IMR-90 (cell line): ENCODE results near the gene SLC38A8. TPM values are rescaled to one million over a fixed set of nuclear protein-coding genes. Genes with fewer than 3 reads are reported as not detected.

ENCODE experiments used
- ATAC-seq: fragments of 200-7000 bp; cut with Tn5 transposase; 2 replicates; pipeline ENCODE4 v1.9.1; 2020; ENCODE audit warnings: low read depth, mild to moderate bottlenecking, moderate library complexity
- BruUV-seq: library from RNA; stranded (reverse); fragments of 400-500 nt; replicated peaks from 2 replicates; lab custom pipeline; 2021; lab: Mats Ljungman, UMichigan
- CTCF ChIA-PET: fragments of 300-600 bp; formaldehyde crosslinking; extraction: SDS; loops from one replicate; lab custom pipeline; 2021; ENCODE audit warnings: antibody characterized with exemption; lab: Yijun Ruan, JAX
- POLR2A ChIA-PET: fragments of 300-600 bp; sonication (Branson Sonifier 250); formaldehyde crosslinking; loops from one replicate; lab custom pipeline; 2022; ENCODE audit warnings: antibody characterized with exemption; ENCODE audit not compliant: unreplicated experiment; lab: Charles Lee
- DNase-seq: peaks from one replicate; pipeline ENCODE4 v3.0.0; 2013
- H2AFZ ChIP-seq: replicated peaks from 2 replicates; pipeline ENCODE3; 2013; ENCODE audit warnings: low read length, mild to moderate bottlenecking; ENCODE audit not compliant: poor library complexity
- H2AK5ac ChIP-seq: 2 replicates; pipeline ENCODE4 v1.6.1; 2013; ENCODE audit warnings: low read depth, low read length, inconsistent platforms
- H2AK9ac ChIP-seq: replicated peaks from 2 replicates; pipeline ENCODE3; 2013; ENCODE audit warnings: mild to moderate bottlenecking, low read depth, low read length, moderate library complexity; ENCODE audit not compliant: poor library complexity
- H2BK120ac ChIP-seq: 2 replicates; pipeline ENCODE4 v1.6.1; 2013; ENCODE audit warnings: low read depth, low read length, inconsistent platforms
- H2BK15ac ChIP-seq: 3 replicates; pipeline ENCODE4 v1.6.1; 2013; ENCODE audit warnings: low read depth, low read length, inconsistent platforms
- H2BK20ac ChIP-seq: 2 replicates; pipeline ENCODE4 v1.6.1; 2013; ENCODE audit warnings: low read depth, mild to moderate bottlenecking, inconsistent platforms, low read length, moderate library complexity
- H2BK5ac ChIP-seq: 2 replicates; pipeline ENCODE4 v1.6.1; 2013; ENCODE audit warnings: mild to moderate bottlenecking, low read depth, low read length, inconsistent platforms; ENCODE audit not compliant: poor library complexity, severe bottlenecking
- H3K14ac ChIP-seq: replicated peaks from 2 replicates; pipeline ENCODE4 v1.6.1; 2013; ENCODE audit warnings: low read depth, low read length, inconsistent platforms
- H3K18ac ChIP-seq: 2 replicates; pipeline ENCODE4 v1.6.1; 2013; ENCODE audit warnings: low read depth, low read length, control low read depth
- H3K23ac ChIP-seq: 2 replicates; pipeline ENCODE4 v1.6.1; 2013; ENCODE audit warnings: low read depth, low read length, inconsistent platforms
- H3K27ac ChIP-seq: 2 replicates; pipeline ENCODE4 v1.5.1; 2013; ENCODE audit warnings: mild to moderate bottlenecking, control low read depth, low read length; ENCODE audit not compliant: insufficient read depth
- H3K27me3 ChIP-seq: 2 replicates; pipeline ENCODE4 v1.6.1; 2013; ENCODE audit warnings: low read length; ENCODE audit not compliant: control insufficient read depth, insufficient read depth
- H3K36me3 ChIP-seq: 2 replicates; pipeline ENCODE4 v1.6.1; 2013; ENCODE audit warnings: low read length, mixed read lengths; ENCODE audit not compliant: control insufficient read depth, insufficient read depth
- H3K4ac ChIP-seq: 2 replicates; pipeline ENCODE4 v1.6.1; 2013; ENCODE audit warnings: low read depth, low read length, inconsistent platforms
- H3K4me1 ChIP-seq: 2 replicates; pipeline ENCODE4 v1.6.1; 2013; ENCODE audit warnings: low read length, mixed read lengths; ENCODE audit not compliant: control insufficient read depth, insufficient read depth
- H3K4me2 ChIP-seq: 2 replicates; pipeline ENCODE4 v1.6.1; 2013; ENCODE audit warnings: low read depth, mild to moderate bottlenecking, control low read depth, low read length, moderate library complexity
- H3K4me3 ChIP-seq: 2 replicates; pipeline ENCODE4 v1.5.1; 2013; ENCODE audit warnings: low read depth, mild to moderate bottlenecking, control low read depth, low read length, moderate library complexity; ENCODE audit not compliant: insufficient read depth
- H3K56ac ChIP-seq: 2 replicates; pipeline ENCODE4 v1.6.1; 2013; ENCODE audit warnings: low read length, inconsistent platforms; ENCODE audit not compliant: insufficient read depth; ENCODE audit errors: extremely low read depth
- H3K79me1 ChIP-seq, 2 experiments: 2 replicates each; pipeline ENCODE4 v1.6.1; 2013; ENCODE audit warnings: low read length in 2 of 2, inconsistent platforms in 1 of 2, low read depth in 1 of 2
- H3K9ac ChIP-seq: 2 replicates; pipeline ENCODE4 v1.6.1; 2013; ENCODE audit warnings: low read depth, low read length, control low read depth
- H3K9me1 ChIP-seq: 2 replicates; pipeline ENCODE4 v1.6.1; 2013; ENCODE audit warnings: low read length, inconsistent platforms; ENCODE audit not compliant: insufficient read depth
- H3K9me3 ChIP-seq: 2 replicates; pipeline ENCODE4 v1.6.1; 2013; ENCODE audit warnings: low read length; ENCODE audit not compliant: control insufficient read depth, insufficient read depth
- H4K20me1 ChIP-seq: 2 replicates; pipeline ENCODE4 v1.6.1; 2013; ENCODE audit warnings: low read length, inconsistent platforms; ENCODE audit not compliant: insufficient read depth
- H4K5ac ChIP-seq: 2 replicates; pipeline ENCODE4 v1.6.1; 2013; ENCODE audit warnings: mild to moderate bottlenecking, low read depth, low read length, control low read depth
- H4K8ac ChIP-seq, 2 experiments: 2 replicates each; pipeline ENCODE4 v1.6.1; 2013; ENCODE audit warnings: low read depth in 2 of 2, low read length in 2 of 2, control low read depth in 1 of 2, inconsistent platforms in 1 of 2
- H4K91ac ChIP-seq: 2 replicates; pipeline ENCODE4 v1.6.1; 2013; ENCODE audit warnings: low read depth, low read length, inconsistent platforms; ENCODE audit not compliant: insufficient read depth
- BHLHE40 ChIP-seq: fragments of 150-350 bp; IDR thresholded peaks from 2 replicates; pipeline ENCODE4 v1.6.1; 2016; ENCODE audit warnings: mild to moderate bottlenecking, low read depth, low read length
- CEBPB ChIP-seq: IDR thresholded peaks from 2 replicates; pipeline ENCODE4 v1.6.1; 2012; ENCODE audit warnings: low read depth, low read length, improper control_type of control experiment
- CHD1 ChIP-seq: IDR thresholded peaks from 2 replicates; pipeline ENCODE4 v1.6.1; 2012; ENCODE audit warnings: low read depth, low read length, improper control_type of control experiment
- CTCF ChIP-seq: conservative IDR thresholded peaks from 2 replicates; pipeline ENCODE4 v1.5.1; 2012; ENCODE audit warnings: mild to moderate bottlenecking, low read depth, low read length, improper control_type of control experiment
- ELK1 ChIP-seq: fragments of 150-350 bp; IDR thresholded peaks from 2 replicates; pipeline ENCODE4 v1.6.1; 2016; ENCODE audit warnings: low read depth, mild to moderate bottlenecking, low read length, moderate library complexity, borderline replicate concordance
- FOS ChIP-seq: fragments of 150-350 bp; IDR thresholded peaks from 2 replicates; pipeline ENCODE4 v1.6.1; 2016; ENCODE audit warnings: low read depth, low read length
- MAFK ChIP-seq: IDR thresholded peaks from 2 replicates; pipeline ENCODE4 v1.6.1; 2012; ENCODE audit warnings: low read depth, low read length, improper control_type of control experiment
- MAZ ChIP-seq: IDR thresholded peaks from 2 replicates; pipeline ENCODE4 v1.6.1; 2012; ENCODE audit warnings: low read depth, mild to moderate bottlenecking, low read length, improper control_type of control experiment, moderate library complexity, borderline replicate concordance
- MXI1 ChIP-seq: IDR thresholded peaks from 2 replicates; pipeline ENCODE4 v1.6.1; 2012; ENCODE audit warnings: low read depth, mild to moderate bottlenecking, low read length, moderate library complexity, borderline replicate concordance
- NFE2L2 ChIP-seq: fragments of 150-350 bp; IDR thresholded peaks from 2 replicates; pipeline ENCODE4 v1.6.1; 2016; ENCODE audit warnings: low read depth, mild to moderate bottlenecking, low read length
- POLR2A ChIP-seq: IDR thresholded peaks from 2 replicates; pipeline ENCODE4 v1.6.1; 2012; ENCODE audit warnings: mild to moderate bottlenecking, low read depth, low read length
- RAD21 ChIP-seq: IDR thresholded peaks from 2 replicates; pipeline ENCODE4 v1.6.1; 2012; ENCODE audit warnings: low read length, improper control_type of control experiment
- RCOR1 ChIP-seq: IDR thresholded peaks from 2 replicates; pipeline ENCODE4 v1.6.1; 2012; ENCODE audit warnings: mild to moderate bottlenecking, low read length, improper control_type of control experiment; ENCODE audit not compliant: insufficient replicate concordance
- RFX5 ChIP-seq: IDR thresholded peaks from 2 replicates; pipeline ENCODE4 v1.8.0; 2012; ENCODE audit warnings: low read depth, mild to moderate bottlenecking, low read length, moderate library complexity
- SMC3 ChIP-seq: fragments of 150-350 bp; IDR thresholded peaks from 2 replicates; pipeline ENCODE4 v1.6.1; 2016; ENCODE audit warnings: low read depth, mild to moderate bottlenecking, antibody characterized with exemption, low read length, moderate library complexity
- USF2 ChIP-seq: fragments of 150-350 bp; IDR thresholded peaks from 2 replicates; pipeline ENCODE4 v1.6.1; 2017; ENCODE audit warnings: mild to moderate bottlenecking, antibody characterized with exemption, low read length, low read depth
- WGBS, 2 experiments: methylation state at CpG; one replicate each; pipeline versions ENCODE4 v1.1.5 to v1.1.7; 2013; ENCODE audit warnings: missing lambda C conversion rate in 2 of 2; ENCODE audit not compliant: insufficient read length in 1 of 2; ENCODE audit errors: extremely low coverage in 2 of 2; 5-methylcytosine and 5-hydroxymethylcytosine counted together
- dilution Hi-C: fragments of 300-500 bp; cut with HindIII; formaldehyde crosslinking; loops from one replicate; pipeline ENCODE4 v1.14.3; 2018; ENCODE audit warnings: low sequenced_read_pairs; ENCODE audit not compliant: unreplicated experiment
- in situ Hi-C: fragments of 300-500 bp; cut with MboI; formaldehyde crosslinking; loops from 3 replicates; pipeline ENCODE4 v1.14.3; 2019; ENCODE audit warnings: low sequenced_read_pairs, inconsistent platforms, mixed read lengths
- intact Hi-C: fragments of 100-400 bp; cut with micrococcal nuclease; formaldehyde crosslinking; loops from 2 replicates; pipeline ENCODE4 v1.10.0; 2022
- polyA plus RNA-seq, 3 experiments: library from polyadenylated mRNA; depleted of rRNA; stranded (reverse); fragments of >200 nt; gene quantifications; 2 replicates each; pipeline ENCODE4 v1.2.3, GENCODE V29; 2012; ENCODE audit warnings: low replicate concordance in 1 of 3
- total RNA-seq: library from RNA; depleted of rRNA; stranded (reverse); fragments of >200 nt; gene quantifications from 2 replicates; pipeline ENCODE4 v1.2.3, GENCODE V29; 2012

The SLC38A8 gene
- total and polyA plus RNA-seq, 2 of the 4 experiments (the other 2 are of a cell fraction), result not detected

- no peak overlapping the region for H2AFZ ChIP-seq
- no peak overlapping the region for H4K91ac ChIP-seq
- no peak overlapping the region for H2BK20ac ChIP-seq
- H3K4me3 ChIP-seq, result no peak overlapping the region
- H3K18ac ChIP-seq, result no peak overlapping the region
- BruUV-seq, result no TSS peak
- no peak overlapping the region for H3K56ac ChIP-seq
- no peak overlapping the region for H3K4ac ChIP-seq
- ATAC-seq (no peak), DNase-seq (no peak)
- no peak overlapping the region for H2AK9ac ChIP-seq
- CTCF ChIA-PET, result interaction anchor here (0.8 kb wide), 1 partner anchor 110 kb away, joined by 4 read pairs; no protein-coding TSS in a partner anchor
- H3K9me1 ChIP-seq, result peaks cover 2% of the 10 kb centered on the region; the same call in 1 of the 2 replicates
- H3K23ac ChIP-seq, result no peak overlapping the region
- in situ Hi-C loops (no loop called here), dilution Hi-C loops (no loop called here), intact Hi-C loops (no loop called here)
- no peak overlapping the region for H2AK5ac ChIP-seq
- no peak overlapping the region for H3K27ac ChIP-seq
- H3K4me2 ChIP-seq, result no peak overlapping the region
- POLR2A ChIA-PET, result no interaction called here
- peaks cover 0 to under 1% of the 10 kb centered on the region in 2 experiments; a peak in 2 of 4 replicates for H3K79me1 ChIP-seq
- H2BK15ac ChIP-seq, result no peak overlapping the region
- H3K9me3 ChIP-seq, result no peaks in the 10 kb centered on the region
- H2BK5ac ChIP-seq, result no peak overlapping the region
- H4K8ac ChIP-seq, result no peak overlapping the region
- H3K4me1 ChIP-seq, result peaks cover 3% of the 10 kb centered on the region
- peaks cover 40% of the 10 kb centered on the region for H3K36me3 ChIP-seq
- no peaks in the 10 kb centered on the region for H4K20me1 ChIP-seq
- no peak for TF ChIP-seq MXI1
- TF ChIP-seq USF2, result no peak
- no peak for TF ChIP-seq RCOR1
- TF ChIP-seq CEBPB, result no peak
- no peak for TF ChIP-seq NFE2L2
- no peak for TF ChIP-seq POLR2A
- no peak for TF ChIP-seq ELK1
- TF ChIP-seq CHD1, result no peak
- TF ChIP-seq BHLHE40, result no peak
- TF ChIP-seq RAD21, result no peak
- no peak for TF ChIP-seq SMC3
- TF ChIP-seq CTCF, result no peak
- TF ChIP-seq MAFK, result no peak
- TF ChIP-seq FOS, result no peak
- TF ChIP-seq RFX5, result no peak
- TF ChIP-seq MAZ, result no peak
- H4K5ac ChIP-seq, result no peak overlapping the region
- H2BK120ac ChIP-seq, result no peak overlapping the region
- H3K14ac ChIP-seq, result no peak overlapping the region
- WGBS, 2 experiments, result 100% methylated on average over 7 of the region's 9 CpGs; no CpG with 5 or more reads in 1 of the 2 experiments
- H3K9ac ChIP-seq, result no peak overlapping the region
- H3K27me3 ChIP-seq, result no peaks in the 10 kb centered on the region
These were observed 25.0 kb upstream of the SLC38A8 start for GRCh38 chr16:84067640-84068039.
